BLaER1 (cell line): ENCODE data around the gene YJEFN3.
A peak's percentile ranks its signal among the peaks of the same experiment; 100 is the strongest.

ENCODE experiments used
- H3K27ac ChIP-seq: shearing (Covaris generic); formaldehyde crosslinking; 2 replicates; pipeline ENCODE4 v1.8.1; 2022
- H3K27me3 ChIP-seq: shearing (Covaris generic); formaldehyde crosslinking; 2 replicates; pipeline ENCODE4 v1.8.1; 2022
- H3K36me3 ChIP-seq: shearing (Covaris generic); formaldehyde crosslinking; 2 replicates; pipeline ENCODE4 v1.8.1; 2022
- H3K4me1 ChIP-seq: shearing (Covaris generic); formaldehyde crosslinking; 2 replicates; pipeline ENCODE4 v1.8.1; 2022
- H3K4me2 ChIP-seq: shearing (Covaris generic); formaldehyde crosslinking; 2 replicates; pipeline ENCODE4 v1.8.1; 2022
- H3K4me3 ChIP-seq: shearing (Covaris generic); formaldehyde crosslinking; 2 replicates; pipeline ENCODE4 v1.8.1; 2022
- H3K9ac ChIP-seq: shearing (Covaris generic); formaldehyde crosslinking; 2 replicates; pipeline ENCODE4 v1.8.1; 2022
- H3K9me3 ChIP-seq: shearing (Covaris generic); formaldehyde crosslinking; 2 replicates; pipeline ENCODE4 v1.8.1; 2022
- H4K20me1 ChIP-seq: shearing (Covaris generic); formaldehyde crosslinking; 2 replicates; pipeline ENCODE4 v1.8.1; 2022
- Cebpa-rat ChIP-seq: shearing (Covaris generic); IDR thresholded peaks from 2 replicates; pipeline ENCODE4 v1.8.1; 2022

Gene YJEFN3

GRCh38 chr19:19528721-19529490 is at the start of gene YJEFN3:
YJEFN3 (plus strand) TSS chr19:19528911; CDS start chr19:19528933, 22 bp downstream.
- Histone ChIP-seq H3K4me1 (peaks cover 83% of the 10 kb centered on the region), H3K4me2 (peak within 1 kb of the TSS; percentile 89)

GRCh38 chr19:19480688-19481087 is 48.0 kb upstream of the YJEFN3 start:
- no peak for TF ChIP-seq Cebpa-rat
- Histone ChIP-seq H3K36me3 (peaks cover 75% of the 10 kb centered on the region), H3K4me2 (peak overlapping the region; percentile 60), H3K9ac (0 out of 2 replicates have a peak overlapping the region, but pooled peaks have one; percentile 21), H3K27me3 (no peaks in the 10 kb centered on the region), H3K4me1 (peaks cover 79% of the 10 kb centered on the region), H3K4me3 (no peak overlapping the region), H4K20me1 (peaks cover 100% of the 10 kb centered on the region), H3K27ac (peak overlapping the region; percentile 8; the same call in 1 of the 2 replicates), H3K9me3 (no peaks in the 10 kb centered on the region)

More at GRCh38 chr19:19528721-19529490, at the start of gene YJEFN3:
- peak within 1 kb of the TSS; percentile 39; the same call in 1 of the 2 replicates for H3K4me3 ChIP-seq
- H3K9me3 ChIP-seq: no peaks in the 10 kb centered on the region
- H4K20me1 ChIP-seq: peaks cover 23% of the 10 kb centered on the region
- peak within 1 kb of the TSS; percentile 75; the same call in 1 of the 2 replicates for H3K9ac ChIP-seq
- TF ChIP-seq Cebpa-rat: no peak
- peaks cover 46% of the 10 kb centered on the region for H3K36me3 ChIP-seq
- no peaks in the 10 kb centered on the region for H3K27me3 ChIP-seq
- peak within 1 kb of the TSS; percentile 85 for H3K27ac ChIP-seq

GRCh38 chr19:19482809-19483596 is 45.7 kb upstream of the YJEFN3 start:
- TF ChIP-seq Cebpa-rat: no peak
- peaks cover 72% of the 10 kb centered on the region for H3K36me3 ChIP-seq

GRCh38 chr19:19485161-19485997 is 43.3 kb upstream of the YJEFN3 start:
- TF ChIP-seq Cebpa-rat: no peak
- Histone ChIP-seq H3K27me3 (no peaks in the 10 kb centered on the region), H3K36me3 (peaks cover 56% of the 10 kb centered on the region), H3K27ac (peak overlapping the region; percentile 74), H3K4me2 (peak overlapping the region; percentile 82), H3K4me3 (peak overlapping the region; percentile 43), H3K9ac (peak overlapping the region; percentile 52; the same call in 1 of the 2 replicates), H3K4me1 (peaks cover 99% of the 10 kb centered on the region), H4K20me1 (peaks cover 99% of the 10 kb centered on the region), H3K9me3 (no peaks in the 10 kb centered on the region)

More at GRCh38 chr19:19482809-19483596, 45.7 kb upstream of the YJEFN3 start:
- H3K4me3 ChIP-seq: no peak overlapping the region
- peaks cover 99% of the 10 kb centered on the region for H4K20me1 ChIP-seq
- H3K27ac ChIP-seq: peak overlapping the region; percentile 34
- no peak overlapping the region for H3K9ac ChIP-seq
- H3K4me2 ChIP-seq: peak overlapping the region; percentile 13
- H3K4me1 ChIP-seq: peaks cover 95% of the 10 kb centered on the region
- no peaks in the 10 kb centered on the region for H3K9me3 ChIP-seq
- H3K27me3 ChIP-seq: no peaks in the 10 kb centered on the region

- H3K27me3 ChIP-seq: no peaks in the 10 kb centered on the region
- TF ChIP-seq Cebpa-rat: no peak
- H3K4me1 ChIP-seq: peaks cover 97% of the 10 kb centered on the region
- H3K9me3 ChIP-seq: no peaks in the 10 kb centered on the region
- peak overlapping the region; percentile 52; the same call in 1 of the 2 replicates for H3K9ac ChIP-seq
- H3K4me3 ChIP-seq: 0 out of 2 replicates have a peak overlapping the region, but pooled peaks have one; percentile 43
- peaks cover 99% of the 10 kb centered on the region for H4K20me1 ChIP-seq
- H3K36me3 ChIP-seq: peaks cover 55% of the 10 kb centered on the region
- H3K4me2 ChIP-seq: peak overlapping the region; percentile 82
- peak overlapping the region; percentile 74 for H3K27ac ChIP-seq
These were observed 42.8 kb upstream of the YJEFN3 start for GRCh38 chr19:19485998-19486290.

- H3K9me3 ChIP-seq: no peaks in the 10 kb centered on the region
- H3K27me3 ChIP-seq: no peaks in the 10 kb centered on the region
- no peak for TF ChIP-seq Cebpa-rat
- peaks cover 99% of the 10 kb centered on the region for H4K20me1 ChIP-seq
- H3K4me2 ChIP-seq: peak overlapping the region; percentile 82
- peaks cover 55% of the 10 kb centered on the region for H3K36me3 ChIP-seq
- H3K9ac ChIP-seq: peak overlapping the region; percentile 52; the same call in 1 of the 2 replicates
- H3K27ac ChIP-seq: peak overlapping the region; percentile 74
- H3K4me3 ChIP-seq: no peak overlapping the region
- peaks cover 91% of the 10 kb centered on the region for H3K4me1 ChIP-seq
These were observed 42.2 kb upstream of the YJEFN3 start for GRCh38 chr19:19486343-19487076.

- H3K9ac ChIP-seq: peak overlapping the region; percentile 62
- peak overlapping the region; percentile 79 for H3K27ac ChIP-seq
These were observed 41.4 kb upstream of the YJEFN3 start for GRCh38 chr19:19487077-19487949.

More at GRCh38 chr19:19487077-19487949, 41.4 kb upstream of the YJEFN3 start:
- peaks cover 83% of the 10 kb centered on the region for H3K4me1 ChIP-seq
- peaks cover 99% of the 10 kb centered on the region for H4K20me1 ChIP-seq
- no peak for TF ChIP-seq Cebpa-rat
- H3K36me3 ChIP-seq: peaks cover 55% of the 10 kb centered on the region
- H3K4me3 ChIP-seq: no peak overlapping the region
- H3K4me2 ChIP-seq: peak overlapping the region; percentile 82
- H3K27me3 ChIP-seq: no peaks in the 10 kb centered on the region
- H3K9me3 ChIP-seq: no peaks in the 10 kb centered on the region
